CD14-positive monocyte (primary cell): ENCODE measurements around the gene NEU1. TPM values are rescaled to one million over a fixed set of nuclear protein-coding genes. Genes with fewer than 3 reads are reported as not detected.

ENCODE experiments used
- DNase-seq, 3 donors: peaks; one replicate each; pipeline ENCODE4 v3.0.0-alpha.2; 2011 to 2022
- H2AFZ ChIP-seq: 2 replicates; pipeline ENCODE4 v1.6.0; 2012; ENCODE audit warnings: mild to moderate bottlenecking, low read depth, low read length, inconsistent platforms; ENCODE audit not compliant: insufficient read depth, poor library complexity, severe bottlenecking
- H3K27ac ChIP-seq, 2 donors: 1 replicate in 1 of 2; 2 replicates in 1 of 2; pipeline ENCODE4 v1.5.1; 2012 to 2013; ENCODE audit warnings: low read length in 2 of 2, control low read depth in 1 of 2, inconsistent platforms in 1 of 2, low read depth in 1 of 2, mild to moderate bottlenecking in 1 of 2
- H3K27me3 ChIP-seq, 2 donors: one replicate each; pipeline versions ENCODE4 v1.6.0 to v1.6.1; 2011 to 2013; ENCODE audit warnings: low read length in 2 of 2; ENCODE audit not compliant: control insufficient read depth in 2 of 2, insufficient read depth in 2 of 2
- H3K36me3 ChIP-seq, 2 donors: replicated peaks in 1 of 2; 1 replicate in 1 of 2; 2 replicates in 1 of 2; pipeline versions ENCODE4 v1.5.1 to v1.6.1; 2012 to 2013; ENCODE audit warnings: low read length in 2 of 2, control low read depth in 1 of 2, inconsistent platforms in 1 of 2, mild to moderate bottlenecking in 1 of 2; ENCODE audit not compliant: insufficient read depth in 2 of 2, control insufficient read depth in 1 of 2
- H3K4me1 ChIP-seq, 2 donors: 1 replicate in 1 of 2; 2 replicates in 1 of 2; pipeline versions ENCODE4 v1.5.1 to v1.6.1; 2012 to 2013; ENCODE audit warnings: low read length in 2 of 2, control low read depth in 1 of 2, inconsistent platforms in 1 of 2, mild to moderate bottlenecking in 1 of 2, moderate library complexity in 1 of 2; ENCODE audit not compliant: insufficient read depth in 2 of 2, control insufficient read depth in 1 of 2
- H3K4me2 ChIP-seq: replicated peaks from 2 replicates; pipeline ENCODE3; 2012; ENCODE audit warnings: low read length, moderate library complexity, mild to moderate bottlenecking; ENCODE audit not compliant: poor library complexity, severe bottlenecking; ENCODE audit errors: extremely low read depth
- H3K4me3 ChIP-seq, 3 experiments: fragments of 200-600 bp in 1 of 3; sonication (generic) in 1 of 3; replicated peaks in 1 of 3; 1 replicate in 2 of 3; 2 replicates in 1 of 3; pipeline ENCODE4 v1.5.1; 2011 to 2013; ENCODE audit warnings: low read length in 3 of 3, mild to moderate bottlenecking in 3 of 3, control low read depth in 2 of 3, low read depth in 2 of 3, inconsistent platforms in 1 of 3, moderate library complexity in 1 of 3
- H3K79me2 ChIP-seq: 2 replicates; pipeline ENCODE4 v1.6.0; 2012; ENCODE audit warnings: mild to moderate bottlenecking, control low read depth, inconsistent platforms, low read length, moderate library complexity; ENCODE audit not compliant: insufficient read depth
- H3K9ac ChIP-seq: 2 replicates; pipeline ENCODE4 v1.6.0; 2017; ENCODE audit warnings: low read length, mild to moderate bottlenecking; ENCODE audit not compliant: insufficient read depth, poor library complexity, severe bottlenecking
- H3K9me3 ChIP-seq, 2 donors: replicated peaks in 1 of 2; 1 replicate in 1 of 2; 2 replicates in 1 of 2; pipeline versions ENCODE4 v1.5.1 to v1.6.1; 2012 to 2013; ENCODE audit warnings: low read length in 2 of 2, control low read depth in 1 of 2; ENCODE audit not compliant: control insufficient read depth in 1 of 2, insufficient read depth in 1 of 2
- H4K20me1 ChIP-seq: 2 replicates; pipeline ENCODE4 v1.6.0; 2012; ENCODE audit warnings: mild to moderate bottlenecking, low read length, control low read depth, moderate library complexity; ENCODE audit not compliant: insufficient read depth
- H3K27ac Mint-ChIP-seq, 7 donors: one replicate each; pipeline ENCODE4 v1.8.0; 2020; ENCODE audit warnings: mild to moderate bottlenecking in 7 of 7, mixed read lengths in 7 of 7, moderate library complexity in 6 of 7, inconsistent platforms in 2 of 7
- H3K27me3 Mint-ChIP-seq, 3 donors: one replicate each; pipeline ENCODE4 v1.8.0; 2021 to 2022; ENCODE audit warnings: low read depth in 3 of 3, mild to moderate bottlenecking in 3 of 3, mixed read lengths in 3 of 3, moderate library complexity in 3 of 3, inconsistent platforms in 1 of 3
- H3K36me3 Mint-ChIP-seq, 2 donors: one replicate each; pipeline ENCODE4 v1.8.0; 2020; ENCODE audit warnings: mixed read lengths in 2 of 2, inconsistent platforms in 1 of 2, mild to moderate bottlenecking in 1 of 2
- H3K4me1 Mint-ChIP-seq: one replicate; pipeline ENCODE4 v1.8.0; 2020; ENCODE audit warnings: mild to moderate bottlenecking, mixed read lengths
- H3K4me3 Mint-ChIP-seq, 2 donors: one replicate each; pipeline ENCODE4 v1.8.0; 2020; ENCODE audit warnings: mild to moderate bottlenecking in 2 of 2, mixed read lengths in 2 of 2, moderate library complexity in 1 of 2
- H3K9me3 Mint-ChIP-seq, 7 donors: one replicate each; pipeline ENCODE4 v1.8.0; 2020 to 2022; ENCODE audit warnings: mixed read lengths in 7 of 7, mild to moderate bottlenecking in 6 of 7, moderate library complexity in 6 of 7, inconsistent platforms in 2 of 7
- CTCF ChIP-seq: fragments of 200-600 bp; IDR thresholded peaks from one replicate; pipeline ENCODE4 v1.8.0; 2022; ENCODE audit warnings: antibody characterized with exemption, mild to moderate bottlenecking
- WGBS: methylation state at CpG from one replicate; pipeline ENCODE4 v1.1.5; 2013; ENCODE audit warnings: missing lambda C conversion rate; ENCODE audit not compliant: insufficient coverage; 5-methylcytosine and 5-hydroxymethylcytosine counted together
- intact Hi-C, 2 donors: fragments of 100-400 bp; cut with micrococcal nuclease; formaldehyde crosslinking; loops; one replicate each; pipeline versions ENCODE4 v1.15.0 to v1.15.1; 2023
- polyA plus RNA-seq, 3 donors: library from polyadenylated mRNA; depleted of rRNA in 1 of 3; unstranded in 2 of 3; stranded (reverse) in 1 of 3; fragments of 300-500 nt in 2 of 3; fragments of >200 nt in 1 of 3; fragmentation: Illumina TruSeq in 2 of 3; gene quantifications; 1 replicate in 2 of 3; 2 replicates in 1 of 3; pipeline ENCODE4 v1.2.3, GENCODE V29; 2012 to 2021

The NEU1 gene
- polyA plus RNA-seq, 3 donors, result 70.2 to 89.5 (median 81.8) TPM

DNA sequence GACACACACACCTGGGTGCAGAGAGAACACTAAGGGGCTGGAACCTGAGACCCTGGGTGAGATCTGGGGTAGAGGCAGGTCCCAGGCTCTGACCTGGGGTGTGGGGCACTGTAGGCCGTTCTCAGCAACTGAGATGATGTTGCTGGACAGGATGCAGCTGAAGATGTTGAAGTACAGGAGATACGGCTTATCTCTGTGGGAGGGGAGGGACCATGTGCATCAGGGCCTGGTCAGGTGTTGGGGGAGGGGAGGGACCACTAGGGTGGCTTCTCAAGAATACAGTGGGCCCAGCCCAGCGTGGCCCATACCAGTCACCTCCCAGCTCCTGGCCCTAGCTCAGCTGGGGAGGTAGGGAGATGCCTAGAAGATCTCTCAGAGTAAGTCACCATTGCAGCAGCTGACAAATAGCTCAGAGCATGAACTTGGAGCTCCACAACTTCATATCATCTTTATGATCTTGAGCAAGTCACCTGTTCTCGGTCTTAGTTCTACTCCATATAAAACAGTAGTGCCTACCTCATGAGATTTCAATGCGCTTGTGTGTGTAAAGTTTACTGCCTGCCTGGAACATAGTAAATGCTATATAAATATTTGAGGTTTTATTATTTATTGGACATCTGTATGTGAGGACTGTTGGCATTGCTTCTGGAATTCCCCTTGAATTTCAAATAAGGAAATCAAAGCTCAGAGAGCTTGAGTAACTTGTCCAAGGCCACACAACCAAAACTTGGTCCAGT lies 12.4 kb upstream of the NEU1 start:
- no peak overlapping the region for H3K4me3 ChIP-seq
- peaks cover 5 to 10% (median 10%) of the 10 kb centered on the region in 3 donors for H3K27me3 Mint-ChIP-seq
- peak overlapping the region; percentile 36 for H2AFZ ChIP-seq
- H3K27ac Mint-ChIP-seq, result peak overlapping the region in 1 of 7 donors; percentile 27
- no peak overlapping the region for H3K27ac ChIP-seq
- no peaks in the 10 kb centered on the region for H3K9me3 Mint-ChIP-seq
- no peak for TF ChIP-seq CTCF
- H3K36me3 ChIP-seq, result peaks cover 5 to 7% of the 10 kb centered on the region in 2 donors
- peaks cover 6 to 11% of the 10 kb centered on the region in 2 donors for H3K36me3 Mint-ChIP-seq
- no peaks in the 10 kb centered on the region for H3K4me1 ChIP-seq
- no peaks in the 10 kb centered on the region for H3K4me1 Mint-ChIP-seq
- no peak for DNase-seq
- intact Hi-C loops, result no loop called here
- no peaks in the 10 kb centered on the region for H3K27me3 ChIP-seq
- no peaks in the 10 kb centered on the region for H4K20me1 ChIP-seq
- H3K79me2 ChIP-seq, result no peaks in the 10 kb centered on the region
- no peak overlapping the region for H3K4me3 Mint-ChIP-seq
- H3K9ac ChIP-seq, result no peak overlapping the region
- no peak overlapping the region for H3K4me2 ChIP-seq
- WGBS, result 25% methylated on average over 2 of the region's 5 CpGs
- no peaks in the 10 kb centered on the region for H3K9me3 ChIP-seq

DNA sequence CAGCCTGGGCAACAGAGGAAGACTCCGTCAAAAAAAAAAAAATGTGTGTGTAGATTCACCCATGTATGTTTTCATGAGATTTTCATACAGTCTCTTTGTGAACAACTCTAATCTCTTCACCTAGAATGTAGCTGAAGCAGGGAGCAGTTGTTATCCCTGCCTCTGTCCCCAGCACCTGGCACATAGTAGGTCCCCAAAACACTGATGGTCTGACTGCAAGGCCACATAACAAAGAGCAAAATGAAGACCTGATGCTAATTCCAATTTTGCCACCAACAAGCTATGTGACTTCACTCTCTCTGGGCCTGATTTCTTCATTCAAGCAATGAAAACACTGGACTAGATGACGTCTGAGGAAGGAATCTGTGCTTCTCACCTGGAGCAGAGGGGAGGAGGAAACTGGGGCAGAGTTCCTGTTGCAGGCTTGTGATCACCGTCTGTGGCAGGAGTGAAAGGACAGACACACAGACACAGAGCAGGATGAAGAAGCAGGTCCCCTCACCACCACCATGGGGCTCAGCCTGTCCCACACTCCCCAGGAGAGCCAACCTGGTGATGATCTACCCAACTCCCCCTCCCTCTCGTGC lies 11.6 kb upstream of the NEU1 start:
- no peaks in the 10 kb centered on the region for H3K36me3 ChIP-seq
- no peak overlapping the region for H3K27ac ChIP-seq
- Mint-ChIP-seq H3K4me1 (no peaks in the 10 kb centered on the region), H3K9me3 (no peaks in the 10 kb centered on the region), H3K36me3 (peaks cover 0 to 3% of the 10 kb centered on the region in 2 donors), H3K27me3 (peaks cover 5 to 10% (median 10%) of the 10 kb centered on the region in 3 donors), H3K4me3 (no peak overlapping the region), H3K27ac (peak overlapping the region in 2 of 7 donors; percentile 3 to 84)
- H3K9me3 ChIP-seq, result no peaks in the 10 kb centered on the region
- H3K4me3 ChIP-seq, result no peak overlapping the region
- H3K9ac ChIP-seq, result no peak overlapping the region
- no peak overlapping the region for H3K4me2 ChIP-seq
- TF ChIP-seq CTCF, result no peak
- H3K79me2 ChIP-seq, result no peaks in the 10 kb centered on the region
- WGBS, result 0% methylated on average over 1 of the region's 4 CpGs
- intact Hi-C loops, result no loop called here
- H3K4me1 ChIP-seq, result no peaks in the 10 kb centered on the region
- H3K27me3 ChIP-seq, result no peaks in the 10 kb centered on the region
- DNase-seq, result no peak
- H2AFZ ChIP-seq, result peak overlapping the region; percentile 36
- no peaks in the 10 kb centered on the region for H4K20me1 ChIP-seq
